ENCODE results near the gene OBSCN. TPM values are rescaled to one million over a fixed set of nuclear protein-coding genes. Genes with fewer than 3 reads are reported as not detected.

OBSCN gene
- total RNA-seq, 1 experiment from 2014 or later: 0.87 TPM

- H3K4me3 ChIP-seq: no peak overlapping the region
Measured at GRCh38 chr1:228340686-228341449, 133.0 kb downstream of the OBSCN start.

GRCh38 chr1:228341450-228341813 is 133.6 kb downstream of the OBSCN start:
- no peaks in the 10 kb centered on the region for H3K4me1 ChIP-seq (replicated peaks)
- no peak overlapping the region for H3K4me3 ChIP-seq
- no peaks in the 10 kb centered on the region for H3K27me3 ChIP-seq (replicated peaks)
- H3K9me3 ChIP-seq (replicated peaks): peaks cover 23% of the 10 kb centered on the region
- H3K27ac ChIP-seq: no peak overlapping the region
- no peak for DNase-seq (ENCODE audit: low read depth in 1 of 2, low spot score in 2 of 2)
- no peaks in the 10 kb centered on the region for H3K36me3 ChIP-seq

More at GRCh38 chr1:228340686-228341449, 133.0 kb downstream of the OBSCN start:
- Histone ChIP-seq H3K36me3 (no peaks in the 10 kb centered on the region), H3K4me1 (replicated peaks) (no peaks in the 10 kb centered on the region), H3K27me3 (replicated peaks) (no peaks in the 10 kb centered on the region), H3K9me3 (replicated peaks) (peaks cover 23% of the 10 kb centered on the region), H3K27ac (no peak overlapping the region)
- no peak for DNase-seq (ENCODE audit: low read depth in 1 of 2, low spot score in 2 of 2)

GRCh38 chr1:228341814-228342626 is 134.2 kb downstream of the OBSCN start:
- Histone ChIP-seq H3K4me3 (no peak overlapping the region), H3K36me3 (no peaks in the 10 kb centered on the region), H3K4me1 (replicated peaks) (no peaks in the 10 kb centered on the region), H3K9me3 (replicated peaks) (peaks cover 23% of the 10 kb centered on the region), H3K27me3 (replicated peaks) (no peaks in the 10 kb centered on the region), H3K27ac (no peak overlapping the region)
- no peak for DNase-seq (ENCODE audit: low read depth in 1 of 2, low spot score in 2 of 2)

DNA sequence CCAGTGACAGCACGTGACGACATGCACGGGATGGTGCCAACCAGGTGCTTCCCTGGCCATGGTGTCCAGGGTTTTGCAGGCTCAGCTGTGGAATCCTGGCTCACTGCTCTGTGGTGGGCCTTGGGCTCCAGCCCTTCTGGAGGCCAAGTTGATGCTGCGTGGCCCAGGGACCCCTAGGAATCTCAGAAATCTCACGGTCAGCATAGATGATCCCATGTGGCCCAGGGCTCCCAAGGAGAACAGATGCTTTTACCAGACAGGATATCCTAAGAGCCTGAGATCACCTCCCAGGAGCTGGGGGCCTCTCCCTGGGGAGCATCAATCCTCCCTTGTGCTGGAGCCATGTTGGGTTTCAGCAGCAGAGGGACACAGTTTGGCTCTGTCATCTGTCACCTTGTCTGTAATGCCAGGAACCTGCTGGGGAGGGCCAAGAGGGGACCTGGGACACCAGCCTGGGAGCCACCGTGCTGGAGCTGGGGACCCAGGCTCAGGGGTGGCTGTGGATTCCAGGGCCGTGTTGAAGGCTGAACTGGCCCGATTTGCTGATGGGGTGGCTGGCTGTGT is 134.9 kb downstream of the OBSCN start:
- Histone ChIP-seq H3K36me3 (no peaks in the 10 kb centered on the region), H3K4me3 (no peak overlapping the region), H3K27ac (no peak overlapping the region), H3K27me3 (replicated peaks) (no peaks in the 10 kb centered on the region), H3K4me1 (replicated peaks) (no peaks in the 10 kb centered on the region), H3K9me3 (replicated peaks) (peaks cover 23% of the 10 kb centered on the region)
- DNase-seq (ENCODE audit: low read depth in 1 of 2, low spot score in 2 of 2): no peak

DNA sequence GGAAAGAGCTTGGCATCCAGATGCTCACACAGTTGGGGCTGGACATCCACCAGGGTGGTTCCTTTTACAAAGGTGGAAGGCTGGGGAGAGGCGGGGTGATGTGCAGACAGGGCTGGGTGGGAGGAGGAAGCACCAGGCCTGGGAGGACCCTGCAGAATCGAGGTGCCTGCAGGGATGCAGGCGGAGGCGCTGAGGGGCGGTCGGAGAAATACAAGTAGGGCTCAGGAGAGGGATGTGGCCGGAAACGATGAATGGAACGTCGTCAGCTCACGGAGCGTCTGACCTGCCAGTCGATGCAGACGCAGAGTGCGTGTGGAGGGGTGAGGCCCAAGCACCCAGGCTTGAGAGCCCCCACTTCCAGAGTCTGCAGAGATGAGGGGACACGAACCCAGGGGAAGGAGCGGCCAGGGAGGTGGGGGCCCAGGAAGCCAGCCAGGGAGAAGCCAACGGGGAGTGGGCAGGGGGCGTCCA is 135.4 kb downstream of the OBSCN start:
- Histone ChIP-seq H3K4me3 (no peak overlapping the region), H3K4me1 (replicated peaks) (no peaks in the 10 kb centered on the region), H3K36me3 (no peaks in the 10 kb centered on the region), H3K27ac (no peak overlapping the region), H3K9me3 (replicated peaks) (peaks cover 23% of the 10 kb centered on the region), H3K27me3 (replicated peaks) (no peaks in the 10 kb centered on the region)
- DNase-seq (ENCODE audit: low read depth in 1 of 2, low spot score in 2 of 2): no peak

DNA sequence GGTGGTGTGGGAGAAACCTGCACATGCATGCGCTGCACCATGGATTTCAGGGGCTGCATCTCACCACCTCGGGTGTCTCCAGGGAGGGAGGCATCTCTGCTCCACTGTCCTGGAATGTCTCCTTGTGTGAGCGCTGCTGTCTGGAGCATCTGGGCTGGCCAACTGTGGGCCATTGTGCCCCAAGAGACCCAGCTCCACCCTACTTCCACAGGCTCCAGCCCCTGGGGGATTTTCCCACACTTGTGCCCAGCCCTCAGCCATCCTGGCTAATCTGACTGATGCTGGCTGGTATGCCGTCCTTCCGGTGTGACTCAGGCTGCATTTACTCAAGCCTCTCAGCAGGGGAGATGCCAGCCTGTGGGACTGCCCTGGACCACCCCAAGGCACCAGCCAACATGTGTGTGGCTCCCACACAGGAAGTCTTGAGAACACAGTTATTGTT is 136.8 kb downstream of the OBSCN start:
- no peak overlapping the region for H3K27ac ChIP-seq
- H3K27me3 ChIP-seq (replicated peaks): no peaks in the 10 kb centered on the region
- DNase-seq (ENCODE audit: low read depth in 1 of 2, low spot score in 2 of 2): no peak
- no peak overlapping the region for H3K4me3 ChIP-seq
- H3K9me3 ChIP-seq (replicated peaks): peaks cover 22% of the 10 kb centered on the region
- no peaks in the 10 kb centered on the region for H3K4me1 ChIP-seq (replicated peaks)
- no peaks in the 10 kb centered on the region for H3K36me3 ChIP-seq

GRCh38 chr1:228345201-228345930 is 137.5 kb downstream of the OBSCN start:
- Histone ChIP-seq H3K4me1 (replicated peaks) (no peaks in the 10 kb centered on the region), H3K4me3 (no peak overlapping the region), H3K36me3 (no peaks in the 10 kb centered on the region), H3K9me3 (replicated peaks) (peaks cover 19% of the 10 kb centered on the region), H3K27ac (no peak overlapping the region), H3K27me3 (replicated peaks) (no peaks in the 10 kb centered on the region)
- DNase-seq (ENCODE audit: low read depth in 1 of 2, low spot score in 2 of 2): no peak

DNA sequence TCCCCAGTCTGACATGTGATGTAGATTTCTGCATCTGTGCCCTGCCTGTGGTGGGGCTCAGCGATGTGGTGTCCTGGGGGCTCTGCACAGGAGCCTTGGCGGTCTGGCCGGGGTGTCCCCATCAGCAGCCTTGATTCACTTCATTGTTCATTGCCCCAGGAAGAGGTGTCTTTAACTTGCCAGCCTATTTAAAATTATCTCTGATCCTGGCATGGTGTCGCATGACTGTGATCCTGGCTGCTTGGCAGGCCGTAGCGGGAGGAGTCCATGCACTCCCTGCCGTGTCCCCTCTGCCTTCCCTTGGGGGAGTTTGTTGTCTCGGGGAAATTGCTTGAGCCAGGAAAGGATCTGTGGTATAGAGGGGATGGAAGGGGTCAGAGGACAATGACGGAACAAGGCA is 138.9 kb downstream of the OBSCN start:
- no peaks in the 10 kb centered on the region for H3K27me3 ChIP-seq (replicated peaks)
- H3K9me3 ChIP-seq (replicated peaks): peaks cover 12% of the 10 kb centered on the region
- H3K4me3 ChIP-seq: no peak overlapping the region
- no peaks in the 10 kb centered on the region for H3K36me3 ChIP-seq
- DNase-seq (ENCODE audit: low read depth in 1 of 2, low spot score in 2 of 2): no peak
- no peak overlapping the region for H3K27ac ChIP-seq
- H3K4me1 ChIP-seq (replicated peaks): no peaks in the 10 kb centered on the region

DNA sequence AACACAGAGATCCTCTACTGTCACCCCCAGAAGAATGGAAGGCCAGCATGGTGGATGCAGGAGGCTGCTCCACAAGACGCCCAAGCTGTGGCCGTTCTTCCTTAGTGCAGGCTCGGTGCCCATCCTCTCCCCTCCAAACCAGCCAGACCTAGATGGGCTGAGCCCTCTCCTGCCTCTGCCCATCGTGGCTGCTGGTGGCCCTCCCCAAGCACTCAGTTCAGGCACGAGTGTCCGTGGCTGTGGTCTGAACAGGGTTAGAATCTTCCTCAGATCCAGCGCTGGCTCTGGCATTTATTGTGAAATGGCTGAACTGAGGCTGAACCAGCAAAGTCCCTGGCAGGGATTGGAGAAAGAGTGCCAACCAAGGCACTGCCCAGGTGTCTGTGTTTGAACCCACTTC is 139.3 kb downstream of the OBSCN start:
- H3K27ac ChIP-seq: no peak overlapping the region
- no peaks in the 10 kb centered on the region for H3K27me3 ChIP-seq (replicated peaks)
- H3K4me3 ChIP-seq: no peak overlapping the region
- no peak for DNase-seq (ENCODE audit: low read depth in 1 of 2, low spot score in 2 of 2)
- H3K36me3 ChIP-seq: no peaks in the 10 kb centered on the region
- H3K9me3 ChIP-seq (replicated peaks): peaks cover 12% of the 10 kb centered on the region
- H3K4me1 ChIP-seq (replicated peaks): no peaks in the 10 kb centered on the region

DNA sequence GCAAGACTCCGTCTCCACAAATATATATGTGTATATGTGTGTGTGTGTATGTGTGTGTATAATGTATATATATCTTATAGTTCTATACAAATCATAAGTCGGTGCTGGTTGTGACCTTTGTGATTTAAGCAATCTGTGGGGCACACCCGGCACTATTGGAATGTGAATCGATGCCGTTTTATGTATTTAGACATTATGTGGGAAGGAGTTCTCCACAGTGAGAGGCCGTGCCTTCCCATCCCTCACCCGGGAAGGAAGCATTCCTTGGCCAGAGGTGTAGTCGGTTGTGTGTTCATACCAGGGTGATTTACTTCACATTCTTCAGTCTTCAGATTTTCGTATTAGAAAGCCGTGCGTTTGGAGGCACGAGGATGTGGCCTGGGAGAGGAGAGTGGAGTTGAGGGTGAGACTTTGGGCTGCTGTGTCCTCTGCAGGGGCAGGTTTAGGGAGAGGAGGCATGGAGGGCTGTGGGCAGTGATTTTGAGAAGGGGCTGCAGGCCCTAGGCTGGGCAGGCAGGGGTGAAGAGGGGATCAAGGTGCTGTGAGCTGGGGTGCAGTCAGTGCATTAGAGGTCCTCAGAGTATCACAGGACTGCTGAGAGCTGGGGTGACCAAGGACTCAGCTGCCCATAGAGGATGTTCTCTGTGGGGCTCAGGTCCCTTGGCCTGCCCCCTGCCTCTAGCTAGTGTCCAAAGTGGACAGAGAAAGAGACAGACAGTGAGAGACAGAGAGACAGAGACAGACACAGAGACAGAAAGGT is 141.0 kb downstream of the OBSCN start:
- no peaks in the 10 kb centered on the region for H3K36me3 ChIP-seq
- no peak overlapping the region for H3K4me3 ChIP-seq
- no peak overlapping the region for H3K27ac ChIP-seq
- H3K4me1 ChIP-seq (replicated peaks): no peaks in the 10 kb centered on the region
- H3K9me3 ChIP-seq (replicated peaks): peaks cover 9% of the 10 kb centered on the region
- no peaks in the 10 kb centered on the region for H3K27me3 ChIP-seq (replicated peaks)
- DNase-seq (ENCODE audit: low read depth in 1 of 2, low spot score in 2 of 2): no peak

- no peak overlapping the region for H3K27ac ChIP-seq
- peaks cover under 1% of the 10 kb centered on the region for H3K9me3 ChIP-seq (replicated peaks)
- H3K27me3 ChIP-seq (replicated peaks): no peaks in the 10 kb centered on the region
- H3K4me1 ChIP-seq (replicated peaks): no peaks in the 10 kb centered on the region
- no peaks in the 10 kb centered on the region for H3K36me3 ChIP-seq
- H3K4me3 ChIP-seq: no peak overlapping the region
- DNase-seq (ENCODE audit: low read depth in 1 of 2, low spot score in 2 of 2): no peak
Measured at GRCh38 chr1:228349701-228350171, 141.9 kb downstream of the OBSCN start.

GRCh38 chr1:228350179-228350742 is 142.4 kb downstream of the OBSCN start:
- H3K4me3 ChIP-seq: no peak overlapping the region
- no peak overlapping the region for H3K27ac ChIP-seq
- H3K4me1 ChIP-seq (replicated peaks): no peaks in the 10 kb centered on the region
- H3K27me3 ChIP-seq (replicated peaks): no peaks in the 10 kb centered on the region
- no peaks in the 10 kb centered on the region for H3K9me3 ChIP-seq (replicated peaks)
- DNase-seq (ENCODE audit: low read depth in 1 of 2, low spot score in 2 of 2): no peak
- no peaks in the 10 kb centered on the region for H3K36me3 ChIP-seq

Data from SJSA1 (cell line).